Effector memory CD4-positive, alpha-beta T cell (primary cell): ENCODE measurements around the gene HSF5.
A peak's percentile ranks its signal among the peaks of the same experiment; 100 is the strongest.

Source experiments
- DNase-seq, 3 donors: peaks; one replicate each; pipeline ENCODE4 v3.0.0-alpha.2; 2020
- H3K27ac ChIP-seq: 2 replicates; pipeline ENCODE4 v1.7.0; 2013; ENCODE audit warnings: mild to moderate bottlenecking, low read length, moderate library complexity; ENCODE audit not compliant: insufficient read depth, poor library complexity, severe bottlenecking
- H3K27me3 ChIP-seq: replicated peaks from 2 replicates; pipeline ENCODE4 v1.7.0; 2013; ENCODE audit warnings: mild to moderate bottlenecking, low read length; ENCODE audit not compliant: insufficient read depth, control insufficient read depth, poor library complexity, severe bottlenecking
- H3K36me3 ChIP-seq: 2 replicates; pipeline ENCODE4 v1.7.0; 2013; ENCODE audit warnings: mild to moderate bottlenecking, low read length, moderate library complexity; ENCODE audit not compliant: control insufficient read depth, insufficient read depth
- H3K4me1 ChIP-seq: 2 replicates; pipeline ENCODE4 v1.7.0; 2013; ENCODE audit warnings: low read length, mild to moderate bottlenecking; ENCODE audit not compliant: control insufficient read depth, insufficient read depth, poor library complexity, severe bottlenecking
- H3K4me3 ChIP-seq: 2 replicates; pipeline ENCODE4 v1.7.0; 2013; ENCODE audit warnings: low read length, low read depth, mild to moderate bottlenecking; ENCODE audit not compliant: insufficient read depth, poor library complexity, severe bottlenecking
- H3K9me3 ChIP-seq: 2 replicates; pipeline ENCODE4 v1.7.0; 2013; ENCODE audit warnings: mild to moderate bottlenecking, low read length, moderate library complexity; ENCODE audit not compliant: control insufficient read depth
- total RNA-seq, 3 donors: gene quantifications; one replicate each; lab custom pipeline; 2026; lab: John Stamatoyannopoulos, UW

Gene HSF5
- 2.6 to 4.5 (median 3.5) reads per million in 3 donors for total RNA-seq

GRCh38 chr17:58487589-58488427, at the start of gene HSF5:
Gene HSF5 (minus strand): TSS chr17:58488408. CDS start chr17:58488274, 134 bp downstream.
- peak within 1 kb of the TSS; percentile 4 for H3K27ac ChIP-seq
- H3K27me3 ChIP-seq: no peaks in the 10 kb centered on the region
- no peaks in the 10 kb centered on the region for H3K9me3 ChIP-seq
- DNase-seq: peak; percentile 52 to 57 (median 55)
- H3K4me3 ChIP-seq: peak within 1 kb of the TSS; percentile 45
- H3K4me1 ChIP-seq: peaks cover 6% of the 10 kb centered on the region
- peaks cover 16% of the 10 kb centered on the region for H3K36me3 ChIP-seq

- DNase-seq: no peak
- Histone ChIP-seq H3K27me3 (no peaks in the 10 kb centered on the region), H3K4me1 (peaks cover 2% of the 10 kb centered on the region), H3K4me3 (no peak overlapping the region), H3K36me3 (no peaks in the 10 kb centered on the region), H3K9me3 (no peaks in the 10 kb centered on the region), H3K27ac (no peak overlapping the region)
Measured at GRCh38 chr17:58537266-58537665, 49.1 kb upstream of the HSF5 start.

GRCh38 chr17:58536542-58536941, 48.3 kb upstream of the HSF5 start:
- Histone ChIP-seq H3K36me3 (no peaks in the 10 kb centered on the region), H3K4me3 (no peak overlapping the region), H3K9me3 (no peaks in the 10 kb centered on the region), H3K27ac (no peak overlapping the region), H3K4me1 (peaks cover 6% of the 10 kb centered on the region), H3K27me3 (no peaks in the 10 kb centered on the region)
- DNase-seq: no peak

GRCh38 chr17:58535431-58535830, 47.2 kb upstream of the HSF5 start:
- Histone ChIP-seq H3K9me3 (no peaks in the 10 kb centered on the region), H3K36me3 (no peaks in the 10 kb centered on the region), H3K27me3 (no peaks in the 10 kb centered on the region), H3K4me1 (peaks cover 12% of the 10 kb centered on the region), H3K4me3 (no peak overlapping the region), H3K27ac (no peak overlapping the region)
- no peak for DNase-seq

- Histone ChIP-seq H3K27me3 (no peaks in the 10 kb centered on the region), H3K36me3 (no peaks in the 10 kb centered on the region), H3K9me3 (no peaks in the 10 kb centered on the region), H3K27ac (no peak overlapping the region), H3K4me1 (peaks cover 12% of the 10 kb centered on the region), H3K4me3 (no peak overlapping the region)
- no peak for DNase-seq
Measured at GRCh38 chr17:58534901-58535421, 46.8 kb upstream of the HSF5 start.

- peaks cover 12% of the 10 kb centered on the region for H3K4me1 ChIP-seq
- no peak for DNase-seq
- no peaks in the 10 kb centered on the region for H3K9me3 ChIP-seq
- no peak overlapping the region for H3K27ac ChIP-seq
- H3K4me3 ChIP-seq: no peak overlapping the region
- H3K36me3 ChIP-seq: no peaks in the 10 kb centered on the region
- no peaks in the 10 kb centered on the region for H3K27me3 ChIP-seq
Measured at GRCh38 chr17:58534331-58534730, 46.1 kb upstream of the HSF5 start.

GRCh38 chr17:58533616-58534188, 45.5 kb upstream of the HSF5 start:
- H3K27me3 ChIP-seq: no peaks in the 10 kb centered on the region

GRCh38 chr17:58532555-58532951, 44.3 kb upstream of the HSF5 start:
- H3K9me3 ChIP-seq: no peaks in the 10 kb centered on the region
- H3K27me3 ChIP-seq: no peaks in the 10 kb centered on the region
- H3K36me3 ChIP-seq: no peaks in the 10 kb centered on the region
- peaks cover 12% of the 10 kb centered on the region for H3K4me1 ChIP-seq
- DNase-seq: no peak
- H3K4me3 ChIP-seq: no peak overlapping the region
- H3K27ac ChIP-seq: no peak overlapping the region

More at GRCh38 chr17:58533616-58534188, 45.5 kb upstream of the HSF5 start:
- DNase-seq: no peak
- no peaks in the 10 kb centered on the region for H3K9me3 ChIP-seq
- H3K4me3 ChIP-seq: no peak overlapping the region
- no peaks in the 10 kb centered on the region for H3K36me3 ChIP-seq
- H3K4me1 ChIP-seq: peaks cover 12% of the 10 kb centered on the region
- no peak overlapping the region for H3K27ac ChIP-seq

- Histone ChIP-seq H3K4me1 (peaks cover 12% of the 10 kb centered on the region), H3K9me3 (no peaks in the 10 kb centered on the region), H3K4me3 (peak overlapping the region; percentile 50), H3K27me3 (no peaks in the 10 kb centered on the region), H3K27ac (no peak overlapping the region), H3K36me3 (no peaks in the 10 kb centered on the region)
- peak; percentile 36 to 48 (median 42) for DNase-seq
Measured at GRCh38 chr17:58531661-58532554, 43.7 kb upstream of the HSF5 start.
